Measurements from ENCODE around the gene SLC6A9. TPM values are rescaled to one million over a fixed set of nuclear protein-coding genes. Genes with fewer than 3 reads are reported as not detected.
A peak's percentile ranks its signal among the peaks of the same experiment; 100 is the strongest.

SLC6A9 gene
- total RNA-seq, 2 donors from 2014 or later: 21.7 to 26.1 TPM

DNA sequence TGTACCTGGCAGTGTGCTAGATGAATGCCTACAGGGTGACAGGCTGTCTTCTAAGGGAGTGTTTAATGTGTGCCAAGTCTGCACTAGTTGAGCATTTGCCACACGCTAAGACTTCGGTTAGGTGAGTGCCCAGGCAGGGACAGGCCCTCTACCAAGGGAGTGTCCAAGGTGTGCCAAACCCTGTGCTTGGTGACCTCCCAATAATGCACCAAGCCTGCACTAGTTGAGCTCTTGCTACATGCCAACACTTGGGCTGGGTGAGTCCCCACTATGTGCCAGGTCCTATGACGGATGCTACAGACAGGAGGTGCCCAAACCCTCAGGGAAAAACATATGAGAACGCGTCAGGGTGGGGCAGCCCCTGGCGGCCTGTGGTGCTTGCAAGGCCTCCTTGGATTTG is 10.8 kb downstream of the SLC6A9 start:
- no peaks in the 10 kb centered on the region for H3K36me3 ChIP-seq
- no peaks in the 10 kb centered on the region for H3K4me1 ChIP-seq

DNA sequence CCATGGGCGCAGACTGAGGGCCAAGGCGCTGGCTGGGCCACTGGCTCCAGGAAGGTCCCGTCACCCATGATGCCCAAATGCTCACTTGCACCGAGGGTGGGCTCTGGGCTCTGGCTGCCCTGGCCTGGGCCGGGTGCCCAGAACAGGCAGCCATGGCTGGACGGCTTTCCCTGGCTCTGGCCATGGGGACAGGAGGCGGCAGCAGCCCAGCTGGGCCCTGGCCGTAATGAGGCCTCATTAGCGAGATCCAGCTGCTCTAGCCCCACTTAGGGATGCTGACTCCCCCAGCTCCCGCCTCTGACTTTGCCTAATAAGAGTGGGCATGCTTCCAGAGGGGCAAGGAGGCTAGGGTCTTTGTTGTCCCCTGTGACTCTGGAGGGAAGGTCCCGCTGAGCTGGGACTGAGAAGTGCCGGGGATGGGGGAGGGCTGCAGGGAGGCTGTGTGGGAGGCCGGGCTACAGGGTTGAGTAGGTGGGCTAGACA is 11.8 kb downstream of the SLC6A9 start:
- no peaks in the 10 kb centered on the region for H3K9me3 ChIP-seq
- no peaks in the 10 kb centered on the region for H3K4me1 ChIP-seq
- TF ChIP-seq, protein P1, sequence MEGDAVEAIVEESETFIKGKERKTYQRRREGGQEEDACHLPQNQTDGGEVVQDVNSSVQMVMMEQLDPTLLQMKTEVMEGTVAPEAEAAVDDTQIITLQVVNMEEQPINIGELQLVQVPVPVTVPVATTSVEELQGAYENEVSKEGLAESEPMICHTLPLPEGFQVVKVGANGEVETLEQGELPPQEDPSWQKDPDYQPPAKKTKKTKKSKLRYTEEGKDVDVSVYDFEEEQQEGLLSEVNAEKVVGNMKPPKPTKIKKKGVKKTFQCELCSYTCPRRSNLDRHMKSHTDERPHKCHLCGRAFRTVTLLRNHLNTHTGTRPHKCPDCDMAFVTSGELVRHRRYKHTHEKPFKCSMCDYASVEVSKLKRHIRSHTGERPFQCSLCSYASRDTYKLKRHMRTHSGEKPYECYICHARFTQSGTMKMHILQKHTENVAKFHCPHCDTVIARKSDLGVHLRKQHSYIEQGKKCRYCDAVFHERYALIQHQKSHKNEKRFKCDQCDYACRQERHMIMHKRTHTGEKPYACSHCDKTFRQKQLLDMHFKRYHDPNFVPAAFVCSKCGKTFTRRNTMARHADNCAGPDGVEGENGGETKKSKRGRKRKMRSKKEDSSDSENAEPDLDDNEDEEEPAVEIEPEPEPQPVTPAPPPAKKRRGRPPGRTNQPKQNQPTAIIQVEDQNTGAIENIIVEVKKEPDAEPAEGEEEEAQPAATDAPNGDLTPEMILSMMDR (IDR thresholded peaks at IDR 0.05): no peak
- no peak for DNase-seq
- intact Hi-C loops (cut with DNase I): no loop called here
- H3K9ac ChIP-seq (ENCODE audit: low read depth in 2 of 2, low read length in 2 of 2): no peak overlapping the region
- H3K36me3 ChIP-seq: no peaks in the 10 kb centered on the region
- no peaks in the 10 kb centered on the region for H3K27me3 ChIP-seq
- H3K4me3 ChIP-seq: no peak overlapping the region
- H3K27ac ChIP-seq: no peak overlapping the region

More for the DNA sequence above, 10.8 kb downstream of the SLC6A9 start:
- H3K9ac ChIP-seq (ENCODE audit: low read depth in 2 of 2, low read length in 2 of 2): no peak overlapping the region
- intact Hi-C loops (cut with DNase I): no loop called here
- H3K9me3 ChIP-seq: no peaks in the 10 kb centered on the region
- H3K4me3 ChIP-seq: no peak overlapping the region
- TF ChIP-seq, protein P1 (IDR thresholded peaks at IDR 0.05): no peak
- H3K27ac ChIP-seq: no peak overlapping the region
- H3K27me3 ChIP-seq: no peaks in the 10 kb centered on the region
- no peak for DNase-seq

DNA sequence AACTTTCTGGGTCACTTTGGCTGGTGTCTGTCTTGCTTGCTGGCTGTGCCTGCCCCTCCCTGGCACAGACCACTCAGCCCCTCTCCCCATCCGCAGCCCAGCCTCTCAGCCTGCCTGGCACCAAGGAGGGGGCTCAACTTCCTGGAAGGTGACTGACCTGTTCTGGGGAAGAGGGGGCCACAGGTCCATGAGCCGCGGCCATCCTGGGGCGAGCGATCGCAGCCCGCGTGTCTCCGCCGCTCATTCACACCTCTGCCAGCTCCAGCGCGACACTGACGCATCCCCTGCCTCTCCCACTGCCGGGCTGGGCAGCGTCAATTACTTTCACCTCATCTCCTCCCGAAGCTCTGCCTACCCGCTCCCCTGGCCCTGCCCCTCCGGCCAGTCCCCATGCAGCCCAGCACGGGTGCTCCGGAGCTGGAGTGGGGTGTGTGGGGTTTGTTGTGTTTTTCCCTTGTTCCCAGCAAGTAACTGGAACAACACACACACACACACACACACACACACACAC is 14.3 kb downstream of the SLC6A9 start:
- peaks cover 6% of the 10 kb centered on the region for H3K4me1 ChIP-seq
- no peak overlapping the region for H3K4me3 ChIP-seq
- TF ChIP-seq, protein P1 (IDR thresholded peaks at IDR 0.05): no peak
- H3K9ac ChIP-seq (ENCODE audit: low read depth in 2 of 2, low read length in 2 of 2): no peak overlapping the region
- intact Hi-C loops (cut with DNase I): no loop called here
- no peaks in the 10 kb centered on the region for H3K9me3 ChIP-seq
- no peaks in the 10 kb centered on the region for H3K27me3 ChIP-seq
- no peak overlapping the region for H3K27ac ChIP-seq
- H3K36me3 ChIP-seq: no peaks in the 10 kb centered on the region
- DNase-seq: no peak

DNA sequence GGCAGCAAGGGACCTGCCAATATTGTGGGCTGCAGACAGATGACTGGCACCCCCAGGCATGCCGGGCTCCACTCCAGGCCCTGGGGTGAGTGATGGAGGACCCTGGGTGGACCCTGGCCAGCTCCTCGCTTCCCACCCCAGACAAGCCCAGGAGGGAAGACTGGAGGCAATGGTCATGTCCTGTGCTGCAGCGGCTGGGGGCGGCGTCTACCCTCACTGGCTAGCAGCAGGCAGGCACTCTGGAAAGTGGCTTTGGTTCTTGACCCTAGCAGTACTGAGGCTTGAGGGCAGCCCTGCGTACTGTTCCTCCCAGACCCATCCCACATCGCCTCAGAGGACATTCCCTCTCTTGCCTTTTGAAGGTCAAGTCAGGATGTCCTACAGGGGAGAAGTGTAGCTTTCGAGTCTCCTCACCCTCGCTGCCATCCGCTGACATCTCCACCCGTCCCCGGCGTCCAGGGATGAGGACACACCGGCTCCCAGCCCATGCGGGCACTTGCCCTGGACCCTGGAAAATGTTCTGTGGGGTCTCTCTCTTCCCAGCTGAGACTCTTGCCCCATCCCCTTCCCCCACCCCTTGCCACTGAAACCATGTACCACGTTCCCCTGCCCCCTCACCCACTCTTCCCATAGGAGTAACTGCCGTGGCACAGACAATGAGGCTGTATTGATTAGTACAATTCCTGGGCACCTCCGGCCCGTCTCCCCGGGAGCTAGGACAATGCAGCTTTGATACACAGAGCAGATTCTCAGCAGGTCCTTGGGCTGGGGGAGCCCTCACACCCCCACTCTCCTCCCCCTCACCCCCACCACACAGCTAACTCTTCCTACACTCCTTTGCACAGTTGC is 15.0 kb downstream of the SLC6A9 start:
- H3K27me3 ChIP-seq: no peaks in the 10 kb centered on the region
- intact Hi-C loops (cut with DNase I): no loop called here

DNA sequence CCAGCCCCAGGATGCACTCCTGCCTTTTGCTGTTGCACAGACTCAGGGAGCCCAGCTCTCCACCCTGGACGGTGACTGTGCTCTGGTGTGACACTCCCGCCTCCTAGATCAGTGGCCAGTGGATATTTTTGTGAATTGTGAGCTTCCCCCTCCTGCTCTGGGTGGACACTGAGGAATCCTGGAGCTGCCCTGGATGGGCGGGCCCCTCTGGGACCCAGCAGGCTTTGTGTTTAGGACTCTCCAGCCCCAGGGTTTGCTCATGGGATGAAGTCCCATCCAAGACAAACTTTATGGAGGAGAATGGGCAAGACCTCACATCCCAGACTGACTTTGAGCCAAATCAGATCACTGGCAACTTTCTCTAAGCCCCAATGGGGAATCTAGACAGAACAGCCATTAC is 16.1 kb downstream of the SLC6A9 start:
- no peak for DNase-seq
- Histone ChIP-seq H3K4me3 (no peak overlapping the region), H3K27ac (peak overlapping the region; percentile 70), H3K9ac (ENCODE audit: low read depth in 2 of 2, low read length in 2 of 2) (no peak overlapping the region), H3K27me3 (no peaks in the 10 kb centered on the region), H3K4me1 (peaks cover 6% of the 10 kb centered on the region), H3K9me3 (no peaks in the 10 kb centered on the region), H3K36me3 (no peaks in the 10 kb centered on the region)
- intact Hi-C loops (cut with DNase I): no loop called here
- TF ChIP-seq, protein P1 (IDR thresholded peaks at IDR 0.05): no peak

More for the DNA sequence above, 15.0 kb downstream of the SLC6A9 start:
- TF ChIP-seq, protein P1 (IDR thresholded peaks at IDR 0.05): no peak
- H3K27ac ChIP-seq: no peak overlapping the region
- no peak overlapping the region for H3K4me3 ChIP-seq
- H3K4me1 ChIP-seq: peaks cover 6% of the 10 kb centered on the region
- H3K9me3 ChIP-seq: no peaks in the 10 kb centered on the region
- no peak for DNase-seq
- H3K36me3 ChIP-seq: no peaks in the 10 kb centered on the region
- H3K9ac ChIP-seq (ENCODE audit: low read depth in 2 of 2, low read length in 2 of 2): no peak overlapping the region
